ENCODE results near the gene SFXN5.

SFXN5 gene

GRCh38 chr2:72998234-72998651 is 73.3 kb downstream of the SFXN5 start:
- Mint-ChIP-seq H3K4me1 (ENCODE audit: low read depth) (no peaks in the 10 kb centered on the region), H3K27ac (no peak overlapping the region), H3K27me3 (ENCODE audit: low read depth) (no peaks in the 10 kb centered on the region), H3K4me3 (no peak overlapping the region), H3K9me3 (no peaks in the 10 kb centered on the region), H3K36me3 (ENCODE audit: low read depth) (no peaks in the 10 kb centered on the region)
- DNase-seq (ENCODE audit: low spot score), result no peak

- Mint-ChIP-seq H3K4me3 (no peak overlapping the region), H3K9me3 (no peaks in the 10 kb centered on the region), H3K27me3 (ENCODE audit: low read depth) (no peaks in the 10 kb centered on the region), H3K4me1 (ENCODE audit: low read depth) (no peaks in the 10 kb centered on the region), H3K36me3 (ENCODE audit: low read depth) (no peaks in the 10 kb centered on the region), H3K27ac (no peak overlapping the region)
- DNase-seq (ENCODE audit: low spot score), result no peak
Observed at GRCh38 chr2:72996117-72996502, 75.4 kb downstream of the SFXN5 start.

- Mint-ChIP-seq H3K27ac (no peak overlapping the region), H3K4me1 (ENCODE audit: low read depth) (no peaks in the 10 kb centered on the region), H3K36me3 (ENCODE audit: low read depth) (no peaks in the 10 kb centered on the region), H3K9me3 (no peaks in the 10 kb centered on the region), H3K4me3 (no peak overlapping the region), H3K27me3 (ENCODE audit: low read depth) (no peaks in the 10 kb centered on the region)
- no peak for DNase-seq (ENCODE audit: low spot score)
Observed at GRCh38 chr2:72995430-72996116, 75.9 kb downstream of the SFXN5 start.

- Mint-ChIP-seq H3K9me3 (no peaks in the 10 kb centered on the region), H3K4me1 (ENCODE audit: low read depth) (no peaks in the 10 kb centered on the region), H3K27me3 (ENCODE audit: low read depth) (no peaks in the 10 kb centered on the region), H3K4me3 (no peak overlapping the region), H3K27ac (no peak overlapping the region), H3K36me3 (ENCODE audit: low read depth) (no peaks in the 10 kb centered on the region)
- no peak for DNase-seq (ENCODE audit: low spot score)
Observed at GRCh38 chr2:72994991-72995380, 76.5 kb downstream of the SFXN5 start.

- DNase-seq (ENCODE audit: low spot score), result no peak
- Mint-ChIP-seq H3K4me3 (no peak overlapping the region), H3K9me3 (no peaks in the 10 kb centered on the region), H3K27ac (no peak overlapping the region), H3K4me1 (ENCODE audit: low read depth) (no peaks in the 10 kb centered on the region), H3K27me3 (ENCODE audit: low read depth) (no peaks in the 10 kb centered on the region), H3K36me3 (ENCODE audit: low read depth) (no peaks in the 10 kb centered on the region)
Observed at GRCh38 chr2:72994282-72994990, 77.1 kb downstream of the SFXN5 start.

GRCh38 chr2:72993933-72994280 is 77.6 kb downstream of the SFXN5 start:
- H3K4me3 Mint-ChIP-seq, result no peak overlapping the region
- DNase-seq (ENCODE audit: low spot score), result no peak
- no peak overlapping the region for H3K27ac Mint-ChIP-seq
- H3K4me1 Mint-ChIP-seq (ENCODE audit: low read depth), result no peaks in the 10 kb centered on the region
- no peaks in the 10 kb centered on the region for H3K27me3 Mint-ChIP-seq (ENCODE audit: low read depth)
- no peaks in the 10 kb centered on the region for H3K36me3 Mint-ChIP-seq (ENCODE audit: low read depth)
- H3K9me3 Mint-ChIP-seq, result no peaks in the 10 kb centered on the region

- no peak overlapping the region for H3K27ac Mint-ChIP-seq
- DNase-seq (ENCODE audit: low spot score), result no peak
- H3K36me3 Mint-ChIP-seq (ENCODE audit: low read depth), result no peaks in the 10 kb centered on the region
Observed at GRCh38 chr2:72993147-72993932, 78.2 kb downstream of the SFXN5 start.

GRCh38 chr2:72992734-72993102 is 78.8 kb downstream of the SFXN5 start:
- Mint-ChIP-seq H3K27me3 (ENCODE audit: low read depth) (no peaks in the 10 kb centered on the region), H3K4me3 (no peak overlapping the region), H3K36me3 (ENCODE audit: low read depth) (no peaks in the 10 kb centered on the region), H3K4me1 (ENCODE audit: low read depth) (no peaks in the 10 kb centered on the region), H3K9me3 (no peaks in the 10 kb centered on the region), H3K27ac (no peak overlapping the region)
- DNase-seq (ENCODE audit: low spot score), result no peak

More at GRCh38 chr2:72993147-72993932, 78.2 kb downstream of the SFXN5 start:
- Mint-ChIP-seq H3K4me1 (ENCODE audit: low read depth) (no peaks in the 10 kb centered on the region), H3K27me3 (ENCODE audit: low read depth) (no peaks in the 10 kb centered on the region), H3K4me3 (no peak overlapping the region), H3K9me3 (no peaks in the 10 kb centered on the region)

GRCh38 chr2:72991980-72992733 is 79.4 kb downstream of the SFXN5 start:
- no peak overlapping the region for H3K27ac Mint-ChIP-seq
- DNase-seq (ENCODE audit: low spot score), result no peak
- no peak overlapping the region for H3K4me3 Mint-ChIP-seq
- H3K27me3 Mint-ChIP-seq (ENCODE audit: low read depth), result no peaks in the 10 kb centered on the region
- H3K9me3 Mint-ChIP-seq, result no peaks in the 10 kb centered on the region
- H3K4me1 Mint-ChIP-seq (ENCODE audit: low read depth), result no peaks in the 10 kb centered on the region
- H3K36me3 Mint-ChIP-seq (ENCODE audit: low read depth), result no peaks in the 10 kb centered on the region

- no peaks in the 10 kb centered on the region for H3K4me1 Mint-ChIP-seq (ENCODE audit: low read depth)
- H3K27ac Mint-ChIP-seq, result no peak overlapping the region
- H3K36me3 Mint-ChIP-seq (ENCODE audit: low read depth), result no peaks in the 10 kb centered on the region
- DNase-seq (ENCODE audit: low spot score), result no peak
- no peaks in the 10 kb centered on the region for H3K9me3 Mint-ChIP-seq
- H3K27me3 Mint-ChIP-seq (ENCODE audit: low read depth), result no peaks in the 10 kb centered on the region
- no peak overlapping the region for H3K4me3 Mint-ChIP-seq
Observed at GRCh38 chr2:72991439-72991725, 80.1 kb downstream of the SFXN5 start.

- Mint-ChIP-seq H3K4me3 (no peak overlapping the region), H3K36me3 (ENCODE audit: low read depth) (no peaks in the 10 kb centered on the region), H3K9me3 (no peaks in the 10 kb centered on the region), H3K27ac (no peak overlapping the region), H3K27me3 (ENCODE audit: low read depth) (no peaks in the 10 kb centered on the region), H3K4me1 (ENCODE audit: low read depth) (no peaks in the 10 kb centered on the region)
- DNase-seq (ENCODE audit: low spot score), result no peak
Observed at GRCh38 chr2:72990695-72991438, 80.6 kb downstream of the SFXN5 start.

GRCh38 chr2:72989770-72990556 is 81.5 kb downstream of the SFXN5 start:
- DNase-seq (ENCODE audit: low spot score), result no peak
- no peaks in the 10 kb centered on the region for H3K27me3 Mint-ChIP-seq (ENCODE audit: low read depth)
- no peaks in the 10 kb centered on the region for H3K9me3 Mint-ChIP-seq
- no peaks in the 10 kb centered on the region for H3K36me3 Mint-ChIP-seq (ENCODE audit: low read depth)
- H3K27ac Mint-ChIP-seq, result no peak overlapping the region
- no peaks in the 10 kb centered on the region for H3K4me1 Mint-ChIP-seq (ENCODE audit: low read depth)
- H3K4me3 Mint-ChIP-seq, result no peak overlapping the region

- no peaks in the 10 kb centered on the region for H3K36me3 Mint-ChIP-seq (ENCODE audit: low read depth)
Observed at GRCh38 chr2:72988726-72989273, 82.7 kb downstream of the SFXN5 start.

More at GRCh38 chr2:72988726-72989273, 82.7 kb downstream of the SFXN5 start:
- no peaks in the 10 kb centered on the region for H3K27me3 Mint-ChIP-seq (ENCODE audit: low read depth)
- no peaks in the 10 kb centered on the region for H3K4me1 Mint-ChIP-seq (ENCODE audit: low read depth)
- no peaks in the 10 kb centered on the region for H3K9me3 Mint-ChIP-seq
- no peak overlapping the region for H3K27ac Mint-ChIP-seq
- H3K4me3 Mint-ChIP-seq, result no peak overlapping the region
- no peak for DNase-seq (ENCODE audit: low spot score)
